ENCODE results near the gene CDK6.
"Not testable (repeated sequence)": the region's sequence is repeated elsewhere in the genome, so short reads cannot be mapped to it uniquely, and the experiment has no call there.

Gene CDK6

DNA sequence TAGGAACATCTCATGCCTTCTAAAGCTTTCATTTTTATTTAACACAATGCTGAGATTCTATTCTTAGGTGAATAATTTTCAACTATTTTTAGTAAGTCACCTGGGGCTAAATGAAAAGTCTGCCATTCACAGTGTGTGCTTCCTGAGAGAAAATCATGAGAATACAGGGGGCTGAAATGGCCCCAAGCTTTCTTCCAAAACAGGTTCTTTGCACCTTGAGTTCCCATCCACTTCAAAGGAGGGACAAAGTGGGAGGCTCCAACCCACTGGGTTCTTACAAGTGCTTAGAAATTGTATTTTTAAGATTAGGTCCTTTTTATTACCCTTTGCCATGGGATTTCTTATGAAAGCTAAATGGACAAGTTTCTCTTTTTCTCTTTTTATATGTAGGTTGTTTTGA lies 224.6 kb downstream of the CDK6 start:
- DNase-seq, result no peak

DNA sequence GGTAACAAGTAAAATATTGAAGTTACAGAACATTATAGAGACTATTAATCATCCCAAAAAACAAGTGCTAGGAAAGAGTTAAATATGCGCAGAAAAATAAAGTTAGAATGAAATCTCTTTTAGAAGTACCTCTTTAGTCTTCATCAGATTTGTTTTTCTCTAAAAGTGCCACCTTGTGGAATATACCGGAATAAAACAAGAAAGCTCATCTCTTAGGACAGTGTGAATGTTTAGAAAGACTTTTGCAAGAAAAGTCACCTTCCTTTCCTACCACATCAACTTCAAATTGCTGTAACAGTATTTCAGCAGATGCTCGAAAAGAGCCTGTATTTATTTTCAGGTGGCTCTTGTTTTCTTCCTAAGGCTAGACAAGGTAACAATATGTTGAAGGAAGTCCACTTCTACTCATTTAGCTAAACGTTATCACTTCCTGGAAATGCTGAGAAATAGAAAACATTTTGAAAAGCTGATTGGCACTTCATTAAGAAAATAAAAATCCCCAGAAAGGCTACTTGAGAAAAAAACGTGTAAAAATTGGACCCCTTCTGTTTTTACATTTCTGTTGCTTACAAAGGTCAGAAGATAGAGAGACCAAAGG lies 226.4 kb downstream of the CDK6 start:
- peak; percentile 57 for DNase-seq

- DNase-seq, result no peak
Measured at GRCh38 chr7:92608380-92609322, 227.7 kb downstream of the CDK6 start.

- no peak for DNase-seq
Measured at GRCh38 chr7:92606985-92607384, 229.4 kb downstream of the CDK6 start.

DNA sequence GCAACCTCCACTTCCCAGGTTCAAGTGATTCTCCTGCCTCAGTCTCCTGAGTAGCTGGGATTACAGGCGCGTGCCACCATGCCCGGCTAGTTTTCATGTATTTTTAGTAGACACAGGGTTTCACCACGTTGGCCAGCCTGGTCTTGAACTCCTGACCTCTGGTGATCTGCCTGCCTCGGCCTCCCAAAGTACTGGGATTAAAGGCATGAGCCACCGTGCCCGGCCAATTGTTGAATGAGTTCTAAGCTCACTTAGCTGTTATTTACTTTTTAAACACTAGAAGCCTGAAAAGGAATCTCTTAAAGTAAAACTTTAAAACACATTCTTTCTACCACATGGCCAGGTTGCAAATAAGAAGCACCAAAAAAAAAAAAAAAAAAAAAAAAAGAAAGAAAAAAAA lies 231.9 kb downstream of the CDK6 start:
- not testable (repeated sequence) for DNase-seq

DNA sequence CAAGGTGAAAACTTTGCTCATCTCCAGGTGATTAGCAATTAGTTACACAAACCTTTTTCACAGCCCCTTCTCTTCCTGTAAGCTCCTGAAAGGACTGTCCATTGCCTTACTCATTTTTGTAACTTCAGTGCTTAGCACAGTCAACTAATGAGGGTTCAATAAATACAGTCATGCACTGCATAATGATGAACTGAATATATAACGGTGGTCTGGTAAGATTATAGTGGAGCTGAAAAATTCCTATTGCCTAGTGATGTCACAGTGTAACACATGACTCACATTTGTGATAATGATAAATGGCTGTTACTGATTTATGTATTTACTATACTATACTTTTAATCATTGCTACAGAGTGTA lies 233.3 kb downstream of the CDK6 start:
- DNase-seq, result no peak

DNA sequence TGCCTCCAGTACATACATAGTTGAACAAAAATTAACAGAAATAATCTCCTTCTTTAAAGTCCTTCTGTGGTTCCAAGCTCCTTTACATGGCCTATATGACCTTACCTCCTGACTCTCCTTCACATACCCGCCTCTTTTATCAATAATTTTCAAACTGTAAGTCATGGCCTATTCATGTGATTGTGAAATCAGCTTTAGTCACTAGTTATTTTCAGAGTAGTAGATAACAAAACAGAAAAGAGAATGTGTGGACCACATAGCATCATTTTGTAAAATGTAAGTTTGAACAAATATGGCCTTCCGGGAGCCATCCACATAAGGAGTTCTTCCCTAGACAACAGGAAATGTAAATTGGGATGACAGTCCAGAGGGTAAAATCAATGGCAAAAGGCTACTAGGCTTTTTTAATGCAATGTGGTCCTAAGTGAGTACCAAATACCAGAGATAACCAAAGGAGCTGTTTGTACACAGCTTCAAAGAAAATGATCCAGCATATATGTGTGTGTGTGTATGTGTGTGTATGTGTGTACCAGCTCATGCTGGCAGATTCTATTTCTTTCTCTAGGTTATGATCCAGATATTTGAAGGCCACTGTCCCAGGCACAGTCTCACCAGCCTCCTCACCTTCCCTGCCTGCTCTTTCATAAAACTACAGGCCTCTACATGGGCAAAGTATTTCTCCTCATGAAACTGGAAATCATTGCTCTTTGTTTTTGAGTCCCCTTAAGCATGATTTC lies 233.9 kb downstream of the CDK6 start:
- no peak for DNase-seq

DNA sequence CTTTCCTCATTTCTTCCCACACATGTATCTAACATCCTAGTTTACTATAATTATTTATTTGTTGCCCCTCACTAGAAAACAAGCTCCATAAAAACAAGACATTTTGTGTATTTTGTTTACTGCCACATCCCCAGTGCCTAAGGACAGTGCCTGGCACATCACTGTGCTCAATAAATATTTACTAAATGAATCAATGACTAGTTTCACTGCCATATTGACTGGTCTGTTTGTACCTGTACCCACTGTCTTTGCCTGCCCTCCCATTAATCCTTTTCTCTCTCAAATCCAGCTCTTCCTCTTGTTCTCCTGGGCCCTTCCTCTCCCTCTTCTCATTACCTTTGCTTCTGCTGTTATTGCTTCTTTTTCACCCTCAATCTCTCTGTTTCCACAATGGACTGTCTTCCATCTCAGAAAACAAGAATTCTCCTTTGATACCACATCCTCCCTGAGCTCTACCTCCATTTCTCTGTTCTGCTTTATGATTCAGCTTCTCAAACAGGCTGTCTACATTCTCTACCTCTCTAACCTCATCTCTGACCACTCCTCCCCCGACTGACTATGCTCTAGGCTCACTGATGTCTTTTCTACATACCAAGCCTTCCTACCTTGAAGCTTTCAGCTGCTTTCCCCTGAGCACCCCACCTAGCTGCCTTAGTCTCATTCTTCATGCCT lies 237.9 kb downstream of the CDK6 start:
- no peak for DNase-seq

DNA sequence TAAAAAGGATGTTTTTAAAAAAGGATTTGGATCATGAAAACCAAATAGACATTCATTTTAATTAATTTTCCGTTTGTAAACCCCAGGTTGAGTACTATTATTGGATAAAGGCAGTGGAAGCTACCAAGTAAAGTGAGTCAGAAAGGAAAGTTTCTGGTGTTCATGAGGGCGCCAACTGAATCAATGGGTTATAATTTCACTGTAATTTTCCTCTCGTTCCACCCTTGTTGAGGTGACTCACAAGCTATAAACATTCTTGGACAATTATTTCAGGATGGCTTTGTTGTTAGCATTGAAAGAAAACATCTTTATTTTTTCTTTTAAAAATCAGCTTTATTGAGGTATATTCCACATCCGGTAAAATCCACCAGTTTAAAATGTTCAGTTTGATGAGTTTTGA lies 241.1 kb downstream of the CDK6 start:
- no peak for DNase-seq

DNA sequence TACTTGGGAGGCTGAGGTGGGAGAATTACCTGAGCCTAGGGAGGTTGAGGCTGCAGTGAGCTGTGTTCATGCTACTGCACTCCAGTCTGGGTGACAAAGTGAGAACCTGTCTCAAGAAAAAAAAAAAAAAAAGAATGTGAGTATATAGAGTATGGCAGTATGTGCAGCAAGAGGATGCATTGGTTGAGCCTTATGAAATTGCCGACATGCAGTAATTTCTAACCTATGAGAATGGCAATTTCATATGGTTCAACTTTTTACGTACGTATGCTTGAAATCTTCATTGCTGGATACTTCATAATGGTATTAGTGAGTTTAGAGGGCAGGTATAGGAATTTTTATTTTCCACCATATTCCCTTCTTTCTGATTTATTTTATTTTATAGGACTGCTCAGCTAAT lies 241.6 kb downstream of the CDK6 start:
- no peak for DNase-seq

GRCh38 chr7:92590711-92591310 lies 245.6 kb downstream of the CDK6 start:
- no peak for DNase-seq

- DNase-seq, result no peak
Measured at GRCh38 chr7:92589056-92589455, 247.3 kb downstream of the CDK6 start.

DNA sequence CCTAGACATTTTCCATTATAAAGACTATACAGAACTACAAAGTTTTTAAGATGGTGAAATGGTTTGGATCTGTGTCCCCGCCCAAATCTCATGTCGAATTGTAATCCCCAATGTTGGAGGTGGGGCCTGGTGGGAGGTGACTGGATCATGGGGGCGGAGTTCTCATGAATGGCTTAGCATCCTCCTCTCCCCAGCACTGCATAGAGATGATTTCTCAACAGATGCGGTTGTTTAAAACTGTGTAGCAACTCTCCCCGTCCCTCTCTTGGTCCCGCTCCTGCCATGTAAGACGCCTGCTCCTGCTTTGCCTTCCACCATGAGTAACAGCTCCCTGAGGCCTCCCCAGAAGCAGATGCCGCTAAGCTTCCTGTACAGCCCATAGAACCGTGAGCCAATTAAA lies 247.8 kb downstream of the CDK6 start:
- peak; percentile 41 for DNase-seq

- peak; percentile 60 for DNase-seq
Measured at GRCh38 chr7:92586841-92587240, 249.5 kb downstream of the CDK6 start.

DNA sequence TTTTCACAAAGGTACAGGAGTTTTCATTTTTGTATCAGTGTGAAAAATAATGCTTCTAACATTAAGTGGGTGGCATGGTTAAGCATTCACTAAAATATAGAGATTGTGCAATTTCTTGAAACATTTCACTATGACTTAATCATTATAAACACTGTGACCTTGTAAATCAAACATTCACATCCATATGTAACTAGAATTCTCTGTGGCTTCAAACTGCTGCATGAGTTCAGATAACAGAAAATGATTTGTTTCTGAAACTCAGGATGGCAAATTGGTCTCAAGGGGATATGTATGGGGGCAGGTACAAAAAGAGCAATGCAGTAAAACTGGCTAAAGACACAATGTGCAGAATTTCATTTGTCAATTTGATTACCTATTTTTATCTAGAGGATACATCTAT lies 250.0 kb downstream of the CDK6 start:
- DNase-seq, result peak; percentile 49

DNA sequence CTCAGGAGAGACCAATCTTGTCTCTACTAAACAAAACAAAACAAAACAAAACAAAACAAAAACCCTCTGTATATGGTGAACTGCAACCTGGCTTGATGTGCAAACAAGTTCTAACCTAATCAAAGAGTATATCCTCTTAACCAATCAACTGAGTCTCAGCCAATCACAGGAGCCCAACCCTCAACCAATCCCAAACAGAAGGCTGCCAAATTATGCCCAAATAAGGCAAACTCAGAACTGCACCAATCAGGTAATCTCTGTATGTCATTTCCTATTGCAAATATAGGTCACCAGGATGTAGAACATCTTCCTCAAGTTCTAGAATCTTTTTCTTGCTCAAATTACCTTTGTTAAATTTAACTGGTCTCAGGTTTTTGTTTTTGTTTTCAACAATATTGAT lies 251.4 kb downstream of the CDK6 start:
- peak; percentile 20 for DNase-seq

GRCh38 chr7:92582948-92583347 lies 253.4 kb downstream of the CDK6 start:
- DNase-seq, result no peak

DNA sequence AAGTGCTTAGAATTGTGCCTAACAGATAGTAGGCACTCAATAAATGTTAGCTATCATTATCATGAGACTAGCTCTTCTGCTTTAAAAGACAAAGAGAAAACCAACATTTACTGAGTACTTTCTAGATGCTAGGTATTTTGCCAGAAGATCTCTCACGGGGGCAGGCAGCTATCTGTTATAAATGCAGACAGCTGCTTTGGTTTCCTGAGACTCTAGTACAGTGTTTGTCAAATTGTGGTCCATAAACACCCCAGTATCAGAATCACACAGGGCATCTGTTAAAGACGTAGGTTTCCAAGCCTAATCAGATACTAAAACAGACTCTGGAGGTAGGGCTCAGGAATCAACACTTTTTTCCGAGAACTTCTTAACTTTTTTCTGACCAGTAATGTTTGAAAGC lies 260.1 kb downstream of the CDK6 start:
- DNase-seq, result no peak

- DNase-seq, result peak; percentile 39
Measured at GRCh38 chr7:92569137-92569536, 267.2 kb downstream of the CDK6 start.

- DNase-seq, result no peak
Measured at GRCh38 chr7:92567460-92567859, 268.9 kb downstream of the CDK6 start.

GRCh38 chr7:92563345-92563744 lies 273.0 kb downstream of the CDK6 start:
- DNase-seq, result no peak

GRCh38 chr7:92560602-92561001 lies 275.8 kb downstream of the CDK6 start:
- peak; percentile 20 for DNase-seq
